NCI-H1048 (cell line): ENCODE results near the gene DMRTA2.

ENCODE experiments used
- DNase-seq: peaks from one replicate; lab custom pipeline; 2025; lab: John Stamatoyannopoulos, UW

Gene DMRTA2

DNA sequence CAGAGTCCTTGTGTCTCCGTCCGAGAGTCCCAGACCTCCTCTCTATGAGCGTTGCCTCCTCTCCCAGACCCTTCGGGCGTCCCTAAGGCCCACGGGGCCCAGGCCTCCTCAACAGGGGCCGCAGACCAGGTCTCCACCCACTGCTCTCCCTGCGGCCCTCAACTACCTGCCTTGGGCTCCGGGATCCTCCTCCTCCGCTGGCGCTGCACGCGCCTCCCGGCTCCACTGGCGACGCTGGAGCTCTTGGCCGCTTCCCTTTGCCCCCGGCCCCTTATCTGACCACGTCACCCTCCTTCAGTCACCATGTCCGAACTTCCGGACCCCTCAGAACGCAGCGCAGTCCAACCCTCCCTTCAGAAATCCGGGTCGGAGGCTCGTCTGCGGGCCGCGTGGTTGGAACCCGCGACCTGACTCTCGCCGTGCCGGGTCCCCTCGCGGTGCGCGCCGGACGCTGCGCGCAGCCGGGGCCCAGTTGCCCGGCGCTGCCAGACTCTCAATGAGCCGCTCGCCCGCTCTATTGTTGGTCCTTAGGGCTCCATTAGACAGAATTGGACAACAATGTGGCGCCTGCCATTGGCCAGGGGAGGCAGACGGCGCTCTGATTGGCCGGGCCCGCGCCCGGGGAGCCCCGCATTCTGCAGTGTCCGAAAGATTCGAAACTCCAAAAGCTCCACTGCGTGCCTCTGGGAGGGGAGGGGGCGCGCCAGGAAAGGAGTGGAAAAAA is at the start of gene DMRTA2:
Gene DMRTA2 (minus strand): TSS at position 498 of the 724 bp plus-strand sequence. CDS start 1,907 bp downstream, outside the sequence.
- no peak for DNase-seq

DNA sequence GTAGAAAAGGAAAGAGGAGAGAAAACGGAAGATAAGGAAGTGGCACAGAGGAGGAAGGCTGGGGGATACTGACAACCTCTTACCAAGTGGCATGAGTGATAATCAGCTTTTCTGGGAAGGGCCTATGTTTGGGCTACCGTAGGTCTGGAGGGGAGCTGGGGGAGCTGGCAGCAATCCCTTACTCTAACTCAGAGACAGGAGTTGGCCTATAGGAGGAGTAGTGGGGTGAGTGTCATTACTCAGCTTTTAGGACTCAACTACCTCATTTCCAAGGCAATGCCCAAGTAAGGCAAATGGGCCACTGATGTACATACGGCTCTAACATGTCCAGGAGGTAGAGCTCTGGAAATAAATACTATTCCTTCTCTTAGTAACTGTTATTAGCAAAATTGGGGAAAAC is 48.7 kb upstream of the DMRTA2 start:
- no peak for DNase-seq

DNA sequence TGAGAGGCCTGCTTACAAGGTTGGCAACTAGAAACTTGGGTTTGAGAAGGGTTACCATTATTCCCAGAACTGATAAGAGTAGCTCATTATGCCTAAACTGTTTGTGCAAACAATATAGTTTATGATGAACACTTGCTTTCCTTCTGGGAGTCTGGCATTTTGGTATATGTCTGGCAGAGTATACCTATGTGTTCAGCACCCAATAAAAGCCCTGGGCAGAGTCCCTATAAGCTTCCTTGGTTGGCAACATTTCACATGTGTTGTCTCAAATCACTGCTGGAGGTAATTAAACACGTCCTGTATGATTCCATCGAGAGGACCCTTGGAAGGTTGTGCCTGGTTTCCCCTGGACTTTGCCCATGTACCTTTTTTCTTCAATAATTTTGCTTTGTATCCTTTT is 39.7 kb upstream of the DMRTA2 start:
- no peak for DNase-seq

DNA sequence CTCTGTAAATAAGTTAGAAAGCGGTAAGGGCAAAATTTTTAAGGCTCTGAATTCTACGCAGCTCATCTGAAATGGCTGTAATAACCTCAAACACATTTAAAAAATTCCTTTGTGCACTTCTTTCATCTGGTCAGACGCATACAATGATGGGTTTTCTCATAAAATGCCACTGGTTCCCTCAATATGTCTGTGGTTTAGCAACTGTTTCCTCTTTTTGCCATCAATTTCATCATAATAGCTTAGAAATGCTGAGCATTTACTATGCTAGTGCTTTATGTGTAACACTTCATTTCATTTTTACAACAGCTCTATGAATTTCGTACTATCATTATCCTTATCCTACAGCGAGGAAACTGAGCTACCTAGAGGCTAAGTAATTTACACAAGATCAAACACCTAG is 35.3 kb upstream of the DMRTA2 start:
- no peak for DNase-seq

DNA sequence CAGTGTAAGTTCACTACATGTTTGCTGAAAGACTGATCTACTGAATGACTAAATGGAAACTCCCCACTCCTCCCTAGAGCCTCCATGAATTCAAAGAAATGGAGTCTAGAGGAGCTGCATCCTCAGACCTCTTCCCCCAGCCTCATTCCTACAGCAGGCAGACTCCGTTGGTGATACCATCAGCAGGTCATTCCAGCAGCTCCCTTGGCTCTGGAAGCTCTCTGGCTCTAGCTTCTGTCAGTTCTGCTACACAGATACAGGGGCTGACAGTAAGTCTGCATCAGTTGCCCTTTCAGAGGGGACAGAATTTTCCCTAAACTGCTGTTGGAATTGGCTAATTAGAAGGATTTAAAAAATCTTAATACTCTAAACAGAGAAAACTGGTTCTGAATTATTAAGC is 31.7 kb upstream of the DMRTA2 start:
- DNase-seq: no peak

DNA sequence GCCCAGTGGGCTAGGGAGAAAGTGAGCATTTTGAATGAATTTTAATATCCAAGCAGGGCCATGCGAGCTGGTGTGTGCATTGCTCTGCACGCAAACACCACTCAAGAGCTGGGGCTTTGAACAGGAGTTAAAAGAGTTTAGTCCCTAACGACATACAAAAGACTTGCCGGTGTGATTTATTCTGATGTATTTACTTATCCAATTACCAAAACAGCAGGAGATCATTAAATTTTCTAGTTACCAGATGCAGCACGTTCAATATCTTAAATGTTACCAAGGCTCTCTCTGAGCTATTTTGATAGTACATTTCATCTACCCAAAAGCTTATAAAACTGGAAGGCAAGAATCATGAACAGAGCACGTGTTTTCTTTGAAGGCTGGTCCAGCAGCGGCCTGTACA is 30.0 kb upstream of the DMRTA2 start:
- no peak for DNase-seq

DNA sequence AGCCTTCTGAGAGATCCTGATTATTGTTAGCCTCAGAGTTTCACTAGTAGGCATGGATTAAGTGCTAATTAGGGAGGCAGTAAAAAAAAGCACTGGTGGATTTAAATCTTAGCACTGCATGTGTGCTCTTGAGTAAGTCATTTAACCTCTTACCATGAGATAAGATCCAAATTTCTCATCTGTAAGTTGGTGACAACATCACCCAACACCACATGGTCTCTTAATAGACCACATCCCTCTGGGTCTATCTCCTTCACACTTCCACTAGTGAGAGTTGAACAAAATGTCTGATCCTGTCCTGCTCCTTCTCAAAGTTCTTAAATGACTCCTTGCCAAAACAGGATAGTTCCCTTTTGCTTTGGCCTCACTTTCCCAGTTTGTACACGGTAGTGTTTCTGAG is 29.5 kb upstream of the DMRTA2 start:
- no peak for DNase-seq

DNA sequence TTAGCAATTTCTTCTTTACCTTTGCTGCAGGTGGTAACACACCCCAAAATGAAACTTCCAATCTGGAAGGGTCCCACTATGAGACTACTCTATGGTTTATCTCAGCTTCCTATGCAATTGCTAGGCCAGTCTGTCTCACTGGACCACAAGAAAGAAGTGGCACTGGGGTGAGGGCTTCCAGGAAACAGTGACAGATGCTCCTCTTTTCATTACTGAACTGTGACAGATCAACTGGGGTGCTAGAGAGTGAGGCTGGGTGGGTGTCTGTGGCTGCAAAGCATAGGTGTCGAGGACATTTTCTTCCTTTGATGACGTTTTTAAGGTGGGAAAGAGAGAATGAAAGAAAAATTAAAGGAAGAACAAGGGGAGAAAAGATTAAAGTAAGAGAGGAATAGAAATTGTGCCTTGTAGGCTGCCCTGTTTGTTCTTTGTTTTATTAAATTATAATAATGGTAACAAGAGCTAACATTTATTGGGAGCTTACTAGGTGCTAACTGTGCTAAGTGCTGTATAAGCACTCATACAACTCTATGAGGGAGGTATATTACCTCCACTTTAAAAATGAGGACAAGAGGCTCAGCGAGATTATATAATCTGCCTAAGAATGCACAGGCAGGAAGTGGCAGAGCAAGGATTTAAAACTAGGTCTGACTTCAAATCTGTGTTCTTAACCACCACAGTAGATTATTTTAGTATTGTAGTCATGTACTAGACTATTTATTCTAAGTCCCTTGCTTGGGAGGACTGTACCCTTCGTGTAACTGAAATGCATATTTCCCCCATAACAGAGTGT is 27.8 kb upstream of the DMRTA2 start:
- DNase-seq: no peak

DNA sequence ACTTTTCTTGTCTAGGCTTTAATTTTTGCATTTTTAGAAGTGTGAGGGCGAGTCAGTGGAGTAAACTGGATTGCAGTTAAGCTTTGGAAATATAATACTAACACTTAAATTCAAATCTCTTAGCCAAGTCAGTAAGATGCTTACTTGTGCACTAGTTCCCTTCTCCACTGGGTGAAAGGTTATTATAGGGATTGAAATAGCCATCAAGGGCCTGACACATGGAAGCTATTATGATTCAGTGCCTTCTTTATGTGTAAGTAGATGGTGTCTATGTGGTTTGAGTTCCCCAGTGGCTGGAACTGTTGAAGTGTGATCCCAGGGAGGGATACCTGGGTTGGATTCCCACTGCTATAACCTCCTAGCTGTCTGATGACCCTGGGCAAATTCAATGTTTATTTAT is 24.7 kb upstream of the DMRTA2 start:
- DNase-seq: no peak

DNA sequence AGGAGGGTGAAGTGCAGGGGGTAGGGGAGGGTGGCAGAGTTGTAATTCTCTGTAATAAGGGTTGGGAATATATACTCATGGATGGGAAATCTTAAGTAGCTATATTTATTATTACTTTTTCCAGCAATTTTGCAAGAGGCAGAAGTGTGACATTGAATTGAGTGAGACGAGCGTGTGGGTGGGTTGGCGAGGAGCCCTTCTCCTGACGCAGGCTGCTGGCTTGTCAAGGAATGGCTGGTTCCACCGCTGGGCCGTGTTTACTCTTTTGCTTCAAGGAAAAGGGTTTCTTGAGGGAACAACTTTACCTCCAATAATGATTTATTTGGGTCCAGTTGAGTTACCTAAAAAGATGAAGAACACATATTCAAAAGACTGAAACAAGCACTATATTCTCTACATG is 17.9 kb upstream of the DMRTA2 start:
- DNase-seq: no peak

DNA sequence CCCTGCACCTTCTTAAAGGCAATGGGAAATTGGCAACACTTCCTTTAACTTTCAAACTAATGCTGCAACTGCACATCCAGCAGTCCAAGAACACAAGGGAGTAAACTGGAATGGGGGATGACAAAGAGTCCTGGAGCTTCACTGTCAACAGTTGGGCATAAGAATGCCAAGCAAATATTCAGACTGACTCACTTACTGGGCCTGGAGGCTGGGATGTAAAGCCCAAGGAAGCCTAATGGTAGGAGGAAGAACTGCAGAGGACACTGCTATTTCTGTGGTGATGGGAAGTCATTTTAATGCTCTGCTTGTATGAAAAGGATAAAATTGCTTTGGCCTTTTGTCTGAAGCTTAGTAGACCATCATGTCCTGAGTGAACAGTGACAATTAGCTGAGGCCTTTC is 15.7 kb upstream of the DMRTA2 start:
- DNase-seq: no peak

DNA sequence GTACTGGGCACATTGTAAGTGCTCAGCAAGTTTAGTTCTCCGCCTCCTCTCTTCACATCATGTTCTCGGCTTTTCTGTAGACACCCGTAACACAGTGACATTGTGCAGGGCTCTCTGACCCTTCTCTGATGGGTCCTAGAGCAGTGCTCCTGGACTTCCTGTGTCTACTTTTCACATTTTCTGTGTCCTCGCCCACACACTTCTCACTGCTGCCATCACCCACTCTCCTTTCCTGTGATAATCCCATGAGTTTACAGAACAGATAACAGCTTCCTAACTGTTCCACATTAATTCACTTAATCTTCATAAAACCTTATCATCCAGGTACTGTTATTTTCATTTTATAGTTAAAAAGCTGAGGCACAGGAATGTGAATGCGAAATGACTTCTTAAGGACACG is 13.2 kb upstream of the DMRTA2 start:
- no peak for DNase-seq

DNA sequence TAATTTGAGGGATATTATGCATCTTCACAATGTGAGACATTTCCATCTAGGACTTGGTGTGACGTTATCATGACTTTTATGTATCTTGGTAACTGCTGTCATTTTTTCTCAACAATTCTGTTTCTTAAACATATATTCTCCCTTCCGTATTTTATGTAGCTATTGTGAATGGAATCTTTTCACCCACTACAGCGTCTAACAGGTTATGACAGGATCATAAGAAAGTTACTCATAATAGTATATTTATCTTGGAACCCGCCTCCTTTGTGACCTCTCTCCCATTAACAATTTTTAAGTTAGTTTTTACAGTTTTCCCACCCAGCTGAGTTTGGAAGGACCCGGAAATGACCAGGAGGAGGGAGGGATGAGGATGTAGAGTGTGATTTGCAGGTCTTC is 6.8 kb upstream of the DMRTA2 start:
- no peak for DNase-seq

DNA sequence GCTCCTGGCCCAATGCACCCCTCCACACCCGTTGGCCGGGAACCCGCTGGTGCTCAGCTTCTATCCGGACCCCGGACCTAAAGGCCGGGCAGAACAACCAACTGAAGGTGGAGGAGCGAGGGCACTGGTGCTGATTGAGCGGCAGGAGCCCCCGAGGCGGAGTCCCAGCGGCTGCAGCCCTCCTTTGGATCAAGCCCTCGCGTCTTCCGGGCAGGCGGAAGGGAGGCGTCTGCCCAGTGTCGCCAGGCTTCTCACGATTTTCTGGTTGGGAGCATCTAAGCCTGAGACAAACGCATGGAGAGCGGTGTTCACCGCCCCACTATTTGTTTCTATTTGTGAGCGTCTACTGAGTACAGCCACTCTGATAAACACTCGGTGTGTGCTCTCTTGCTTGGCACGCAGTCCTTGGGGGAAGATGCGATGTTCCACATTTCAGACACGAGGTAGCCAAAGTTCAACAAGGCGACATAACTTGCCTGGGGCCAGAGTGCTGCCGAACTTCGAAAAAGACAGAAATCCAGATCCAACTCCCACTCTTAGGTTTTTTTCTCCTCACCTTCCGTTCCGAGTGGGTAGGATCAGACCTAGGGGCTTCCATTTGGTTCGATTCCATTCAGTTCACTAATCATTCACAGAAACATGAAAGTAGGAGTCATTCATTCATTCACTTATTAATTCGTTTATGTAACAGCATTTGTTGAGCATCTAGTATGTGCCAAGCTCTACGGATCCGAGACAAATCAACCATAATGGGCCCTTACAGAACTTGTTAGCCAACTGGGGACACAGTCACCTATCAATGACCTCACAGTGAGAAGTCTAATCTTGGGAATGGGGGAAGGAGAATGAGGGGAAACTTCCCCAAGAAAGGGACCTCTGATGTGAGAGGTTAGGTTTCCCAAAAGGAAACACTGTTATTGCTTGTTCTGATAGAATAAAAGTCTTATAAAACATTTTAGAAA is 4.9 kb upstream of the DMRTA2 start:
- DNase-seq: no peak

DNA sequence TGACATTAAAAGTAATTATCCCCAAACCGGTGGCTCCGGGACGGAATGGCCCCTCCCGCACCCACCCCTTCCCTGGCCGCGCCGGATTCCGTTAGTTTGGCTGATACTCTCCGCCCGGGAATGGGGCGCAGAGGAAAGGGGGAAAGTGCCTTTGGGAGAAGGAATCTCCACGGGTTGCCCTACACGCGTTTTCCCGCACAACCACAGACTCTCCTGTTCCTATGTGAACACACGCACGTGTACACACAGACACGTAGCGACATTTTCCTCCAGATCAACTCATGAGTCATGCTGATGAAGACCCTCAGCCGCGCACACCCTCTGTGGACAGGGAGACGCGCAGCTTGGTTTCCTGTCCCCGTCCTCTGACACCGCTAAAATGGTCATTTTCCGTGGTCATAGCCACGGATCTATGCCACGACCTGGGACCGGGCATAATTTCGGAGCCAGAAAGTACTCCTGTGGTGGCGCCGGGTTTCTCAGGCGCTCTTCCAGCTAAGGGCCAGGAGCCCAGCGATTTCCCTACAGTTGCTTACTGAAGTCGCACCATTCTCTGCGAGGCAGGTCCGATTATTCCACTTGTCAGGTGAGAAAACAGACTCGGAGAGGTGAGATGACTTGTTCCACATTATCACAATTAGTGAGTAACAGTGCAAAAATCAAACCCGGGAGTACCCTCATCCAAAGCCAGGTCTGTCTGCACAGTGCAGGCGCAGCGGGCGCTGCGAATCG is 4.0 kb upstream of the DMRTA2 start:
- no peak for DNase-seq

DNA sequence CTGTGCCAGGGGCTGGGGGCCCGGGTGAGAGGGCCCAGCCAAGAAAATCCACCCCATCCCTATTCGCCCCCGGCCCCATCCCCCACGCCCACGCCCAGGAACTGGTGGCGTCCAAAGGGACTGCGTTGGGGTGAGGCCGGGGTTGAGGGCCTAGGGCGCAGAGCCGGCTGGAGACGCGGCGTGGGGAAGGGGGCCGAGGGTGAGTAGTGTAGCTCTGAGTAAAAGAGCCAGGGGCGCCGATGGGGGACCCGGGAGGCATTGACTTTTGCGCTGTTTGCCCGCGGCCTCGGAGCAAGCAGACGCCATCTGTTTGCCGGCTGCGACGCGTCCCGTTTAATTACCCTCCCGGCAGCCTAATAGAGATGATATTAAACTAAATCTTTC is 3.5 kb upstream of the DMRTA2 start:
- DNase-seq: no peak

DNA sequence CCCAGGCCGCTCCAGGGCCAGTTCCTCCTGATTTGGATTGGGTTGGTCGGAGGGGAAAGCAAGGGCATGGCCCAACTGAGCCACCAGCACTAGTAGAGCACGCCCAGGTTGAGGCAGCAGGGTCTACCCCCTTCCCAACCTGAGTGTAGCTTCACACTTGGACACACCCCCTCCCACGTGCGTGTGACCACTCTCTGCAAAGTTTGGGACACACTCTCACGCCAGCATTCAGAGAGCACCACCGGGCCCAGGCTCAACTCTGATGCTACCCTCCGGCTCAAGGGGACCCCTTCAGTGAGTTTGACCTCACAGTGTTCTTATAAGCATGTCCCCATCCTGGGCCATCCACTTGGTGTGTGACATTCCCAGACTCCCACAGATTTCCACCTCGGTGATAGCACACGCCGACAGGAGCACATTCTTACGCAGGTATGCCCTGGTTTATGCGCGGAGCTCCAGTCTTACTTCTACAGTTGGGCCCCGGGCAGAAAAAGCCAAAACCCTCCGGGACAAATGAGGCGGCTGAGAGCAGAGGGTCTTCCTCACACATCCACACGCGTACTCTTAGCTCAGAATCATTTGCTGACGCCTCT is 3.0 kb upstream of the DMRTA2 start:
- DNase-seq: no peak

DNA sequence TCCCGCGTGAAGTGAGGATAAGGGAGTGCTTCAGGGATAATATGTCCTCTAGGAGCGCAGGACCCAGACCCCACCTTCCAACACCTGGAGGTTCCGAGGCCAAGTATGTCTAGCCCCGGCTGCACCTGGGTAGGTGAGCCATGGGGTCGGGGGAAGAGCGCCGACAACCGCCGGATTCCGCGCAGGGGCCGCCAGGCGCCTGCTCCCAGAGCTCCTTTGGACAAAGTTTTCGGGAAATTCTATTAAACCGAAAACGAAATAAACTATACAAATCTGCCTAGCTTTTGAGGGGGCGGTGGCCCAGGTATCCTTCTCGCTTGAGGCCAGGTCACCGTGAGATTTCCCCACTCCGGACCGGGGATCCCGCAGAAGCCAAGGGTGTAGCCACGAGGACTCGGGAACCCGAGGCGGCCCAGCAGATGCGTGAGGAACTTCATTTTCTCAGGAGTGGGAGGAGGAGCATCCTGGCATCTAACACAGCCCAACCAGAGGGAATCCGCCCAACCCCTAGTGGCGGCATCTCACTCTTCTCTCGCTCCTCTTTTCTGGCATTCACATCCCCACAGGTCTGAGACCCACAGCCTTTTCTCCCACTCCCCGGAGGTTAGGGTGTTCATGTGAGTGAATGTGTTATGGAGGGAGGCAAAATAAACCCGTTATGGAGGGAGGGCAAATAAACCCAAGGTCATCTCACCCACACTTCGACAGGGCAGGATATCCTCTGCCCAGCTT is 2.3 kb upstream of the DMRTA2 start:
- DNase-seq: no peak

DNA sequence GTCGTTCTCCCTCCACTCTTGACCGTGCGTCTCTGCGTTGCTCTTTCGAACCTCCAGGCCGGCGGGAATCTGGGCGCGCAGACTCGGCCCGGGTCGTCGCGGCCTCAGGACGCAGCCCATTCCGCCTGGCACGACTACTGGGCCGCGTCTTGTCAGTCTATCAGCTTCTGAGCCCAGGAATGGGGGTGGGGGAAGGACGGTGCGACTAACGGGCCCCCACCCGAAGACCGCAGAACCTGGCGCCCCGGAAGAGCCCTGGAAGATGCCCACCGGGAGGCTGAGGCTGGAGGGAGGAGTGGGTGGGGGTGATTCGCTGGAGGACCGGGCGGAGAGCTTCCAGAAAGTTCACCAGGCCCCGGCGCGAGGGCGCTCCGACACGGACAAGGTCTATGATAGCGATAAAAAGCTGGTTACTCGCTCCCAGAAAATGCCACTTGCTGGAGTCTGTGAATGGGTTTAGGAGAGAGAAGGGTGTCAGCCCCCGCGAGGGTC is 1.7 kb upstream of the DMRTA2 start:
- no peak for DNase-seq

DNA sequence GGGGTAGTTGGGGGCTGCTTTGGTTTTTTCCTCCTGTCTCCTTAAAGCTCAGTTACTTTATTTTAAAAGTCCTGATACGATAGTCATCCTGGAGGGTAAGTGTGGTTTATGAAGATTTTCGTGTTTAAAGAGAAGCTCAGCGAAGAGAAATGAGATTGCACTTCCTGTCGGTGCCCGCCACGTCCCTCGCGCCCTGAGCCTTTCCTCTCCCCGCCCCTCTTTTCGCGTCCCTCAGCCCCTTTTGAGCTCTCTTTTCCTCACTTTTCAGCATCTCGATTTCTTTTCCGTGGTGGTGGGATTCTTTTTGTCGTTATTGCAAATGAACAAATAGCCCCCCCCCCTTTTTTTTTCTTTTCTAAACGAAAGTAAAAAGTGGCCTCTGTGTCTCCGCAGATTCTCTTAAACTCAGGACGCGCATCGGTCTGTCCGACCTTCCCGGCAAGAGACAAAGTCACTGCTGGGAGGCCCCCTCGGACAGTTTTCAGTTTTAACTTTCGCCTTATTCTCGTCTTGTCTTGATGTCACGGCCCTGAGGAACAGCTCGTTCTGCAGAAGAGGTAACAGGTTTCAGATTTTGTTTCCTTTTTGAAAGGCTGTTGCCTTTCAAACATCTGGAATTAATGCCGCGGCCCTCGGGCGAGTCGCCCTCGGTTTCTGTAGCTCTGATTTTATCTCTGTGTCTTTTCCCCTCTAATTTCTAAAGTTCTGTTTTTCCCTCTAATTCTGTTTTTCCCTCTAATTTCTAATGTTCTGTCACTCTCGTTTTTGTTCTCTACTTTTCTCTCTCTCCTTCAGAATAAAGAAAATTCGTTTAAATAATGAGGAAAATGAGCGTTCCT is 1.0 kb upstream of the DMRTA2 start:
- no peak for DNase-seq
